Mesothelial cell of epicardium (in vitro differentiated cells): ENCODE results near the gene RXFP1. TPM values are rescaled to one million over a fixed set of nuclear protein-coding genes. Genes with fewer than 3 reads are reported as not detected.
A peak's percentile ranks its signal among the peaks of the same experiment; 100 is the strongest.

Source experiments
- DNase-seq, 2 experiments: peaks; one replicate each; pipeline ENCODE4 v3.0.0; 2021; ENCODE audit warnings: low spot score in 2 of 2; ENCODE audit not compliant: unreplicated experiment in 2 of 2
- H3K27ac Mint-ChIP-seq: 2 replicates; pipeline ENCODE4 v1.8.0; 2021; ENCODE audit warnings: mixed read lengths
- H3K27me3 Mint-ChIP-seq: 2 replicates; pipeline ENCODE4 v1.8.0; 2021; ENCODE audit warnings: low read depth, mixed read lengths
- H3K36me3 Mint-ChIP-seq: 2 replicates; pipeline ENCODE4 v1.8.0; 2021; ENCODE audit warnings: mixed read lengths
- H3K4me1 Mint-ChIP-seq: 2 replicates; pipeline ENCODE4 v1.8.0; 2021; ENCODE audit warnings: mixed read lengths
- H3K4me3 Mint-ChIP-seq: 2 replicates; pipeline ENCODE4 v1.8.0; 2021; ENCODE audit warnings: mild to moderate bottlenecking, moderate library complexity, mixed read lengths
- H3K9me3 Mint-ChIP-seq: 2 replicates; pipeline ENCODE4 v1.8.0; 2021; ENCODE audit warnings: mixed read lengths
- total RNA-seq: library from RNA; stranded (reverse); gene quantifications from 3 replicates; pipeline ENCODE4 v1.2.1, GENCODE V29; 2021
- TF ChIP-seq, protein P1 (sequence below): fragments of 200-600 bp; sonication (generic); IDR thresholded peaks from one replicate; pipeline ENCODE4 v1.5.0; 2021; ENCODE audit warnings: antibody characterized with exemption; ENCODE audit not compliant: unreplicated experiment

RXFP1 gene
- total RNA-seq, 1 donor from 2014 or later = 0.07 TPM

- TF ChIP-seq, protein P1, sequence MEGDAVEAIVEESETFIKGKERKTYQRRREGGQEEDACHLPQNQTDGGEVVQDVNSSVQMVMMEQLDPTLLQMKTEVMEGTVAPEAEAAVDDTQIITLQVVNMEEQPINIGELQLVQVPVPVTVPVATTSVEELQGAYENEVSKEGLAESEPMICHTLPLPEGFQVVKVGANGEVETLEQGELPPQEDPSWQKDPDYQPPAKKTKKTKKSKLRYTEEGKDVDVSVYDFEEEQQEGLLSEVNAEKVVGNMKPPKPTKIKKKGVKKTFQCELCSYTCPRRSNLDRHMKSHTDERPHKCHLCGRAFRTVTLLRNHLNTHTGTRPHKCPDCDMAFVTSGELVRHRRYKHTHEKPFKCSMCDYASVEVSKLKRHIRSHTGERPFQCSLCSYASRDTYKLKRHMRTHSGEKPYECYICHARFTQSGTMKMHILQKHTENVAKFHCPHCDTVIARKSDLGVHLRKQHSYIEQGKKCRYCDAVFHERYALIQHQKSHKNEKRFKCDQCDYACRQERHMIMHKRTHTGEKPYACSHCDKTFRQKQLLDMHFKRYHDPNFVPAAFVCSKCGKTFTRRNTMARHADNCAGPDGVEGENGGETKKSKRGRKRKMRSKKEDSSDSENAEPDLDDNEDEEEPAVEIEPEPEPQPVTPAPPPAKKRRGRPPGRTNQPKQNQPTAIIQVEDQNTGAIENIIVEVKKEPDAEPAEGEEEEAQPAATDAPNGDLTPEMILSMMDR = peak; percentile 24
- no peaks in the 10 kb centered on the region for H3K36me3 Mint-ChIP-seq
- H3K9me3 Mint-ChIP-seq = peaks cover 6% of the 10 kb centered on the region
- DNase-seq = peak in 1 of 2 experiments; percentile 40
- H3K4me1 Mint-ChIP-seq = no peaks in the 10 kb centered on the region
- H3K27ac Mint-ChIP-seq = no peak overlapping the region
- H3K27me3 Mint-ChIP-seq = peaks cover 10% of the 10 kb centered on the region
- no peak overlapping the region for H3K4me3 Mint-ChIP-seq
Measured at GRCh38 chr4:158496030-158496741, 25.5 kb upstream of the RXFP1 start.

DNA sequence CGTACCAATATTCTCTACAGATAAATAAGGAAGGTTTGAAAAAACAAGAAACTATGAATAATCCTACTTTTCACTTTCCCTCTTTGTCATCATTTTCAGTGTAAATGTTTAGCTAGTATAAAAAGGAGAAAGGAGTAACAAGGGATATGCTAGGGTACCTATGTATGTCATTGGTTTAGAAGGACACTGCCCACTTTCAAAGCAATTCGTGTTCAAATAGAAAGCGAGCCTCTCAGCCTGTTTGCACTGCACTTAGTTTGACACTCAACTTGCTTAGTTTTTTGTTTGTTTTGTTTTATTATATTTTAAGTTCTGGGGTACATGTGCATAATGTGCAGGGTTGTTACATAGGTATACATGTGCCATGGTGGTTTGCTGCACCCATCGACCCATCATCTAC lies 21.6 kb upstream of the RXFP1 start:
- Mint-ChIP-seq H3K4me1 (no peaks in the 10 kb centered on the region), H3K36me3 (peaks cover 4% of the 10 kb centered on the region), H3K27me3 (peaks cover 6% of the 10 kb centered on the region), H3K27ac (no peak overlapping the region), H3K9me3 (peaks cover 42% of the 10 kb centered on the region), H3K4me3 (no peak overlapping the region)
- DNase-seq = no peak
- TF ChIP-seq, protein P1 = no peak

DNA sequence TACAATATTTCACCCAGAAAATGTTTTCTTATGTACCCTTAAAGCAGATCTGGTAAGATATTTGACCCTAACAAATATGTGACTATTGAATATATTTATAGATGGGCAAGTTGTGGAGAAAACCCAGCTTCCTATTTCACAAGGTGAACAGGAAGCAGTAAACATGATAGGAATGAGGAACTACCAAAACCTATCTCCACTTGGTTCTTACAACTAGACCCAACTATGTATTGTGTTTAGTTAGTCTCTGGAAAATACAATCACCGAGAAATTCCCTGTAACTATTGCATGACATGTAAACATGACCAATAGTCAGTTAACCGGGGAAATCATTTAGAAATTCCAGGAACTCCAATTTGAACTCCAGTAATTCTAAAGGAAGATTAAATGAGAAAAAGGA lies 8.4 kb upstream of the RXFP1 start:
- Mint-ChIP-seq H3K4me3 (no peak overlapping the region), H3K27me3 (no peaks in the 10 kb centered on the region), H3K36me3 (no peaks in the 10 kb centered on the region), H3K4me1 (no peaks in the 10 kb centered on the region), H3K9me3 (no peaks in the 10 kb centered on the region), H3K27ac (no peak overlapping the region)
- no peak for DNase-seq
- TF ChIP-seq, protein P1 = no peak

GRCh38 chr4:158519226-158519625 lies 2.5 kb upstream of the RXFP1 start:
- no peaks in the 10 kb centered on the region for H3K36me3 Mint-ChIP-seq
- TF ChIP-seq, protein P1 = no peak

GRCh38 chr4:158523990-158524535 lies 2.4 kb downstream of the RXFP1 start:
- H3K4me3 Mint-ChIP-seq = no peak overlapping the region
- H3K36me3 Mint-ChIP-seq = no peaks in the 10 kb centered on the region
- no peak for DNase-seq
- peaks cover 16% of the 10 kb centered on the region for H3K4me1 Mint-ChIP-seq
- H3K27me3 Mint-ChIP-seq = peaks cover 1% of the 10 kb centered on the region
- TF ChIP-seq, protein P1 = no peak
- H3K27ac Mint-ChIP-seq = no peak overlapping the region
- H3K9me3 Mint-ChIP-seq = no peaks in the 10 kb centered on the region

More at GRCh38 chr4:158519226-158519625, 2.5 kb upstream of the RXFP1 start:
- Mint-ChIP-seq H3K4me1 (peaks cover 16% of the 10 kb centered on the region), H3K9me3 (no peaks in the 10 kb centered on the region), H3K27ac (no peak overlapping the region), H3K4me3 (no peak overlapping the region), H3K27me3 (no peaks in the 10 kb centered on the region)
- no peak for DNase-seq
